Body of pancreas (tissue), 4 donors: ENCODE data around the gene NRCAM.

Experiments used
- CTCF ChIP-seq, 7 experiments: fragments of 450-650 bp in 4 of 7; fragments of 200-600 bp in 3 of 7; sonication (generic) in 3 of 7; IDR thresholded peaks; one replicate each; pipeline ENCODE4 v1.5.1; 2016 to 2019; ENCODE audit warnings: antibody characterized with exemption in 7 of 7
- POLR2A ChIP-seq, 3 donors: fragments of 450-650 bp; IDR thresholded peaks; one replicate each; pipeline ENCODE4 v1.6.1; 2016; ENCODE audit warnings: antibody characterized with exemption in 3 of 3, mild to moderate bottlenecking in 2 of 3

DNA sequence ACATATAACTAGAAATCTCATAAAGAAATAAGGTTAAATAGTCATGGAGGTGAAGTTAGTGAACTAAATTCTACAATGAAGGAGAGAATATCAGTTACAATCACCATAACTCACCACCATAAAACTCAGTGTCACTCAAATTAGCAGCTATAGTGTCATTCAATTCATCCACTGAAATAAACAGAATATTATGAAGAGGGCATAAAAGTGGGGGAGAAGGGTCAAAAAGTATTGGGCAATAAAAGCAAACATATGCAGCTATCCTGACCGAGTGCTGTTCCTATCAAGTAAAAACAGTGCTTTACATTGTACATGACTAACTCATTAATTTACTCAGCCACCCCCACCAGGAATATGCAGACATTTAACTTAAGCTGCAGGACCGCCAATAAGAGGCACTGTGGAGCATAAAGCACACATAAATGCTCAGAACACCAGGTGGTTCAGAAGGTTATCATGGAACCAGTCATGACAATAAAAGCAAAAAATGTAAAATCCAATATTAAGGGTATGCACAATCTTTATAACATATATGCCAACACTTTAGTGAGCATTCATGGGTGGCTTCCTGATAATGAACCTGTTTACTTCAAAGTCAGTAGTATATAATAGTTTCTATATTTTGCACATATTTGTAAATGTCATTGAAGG lies 230.6 kb downstream of the NRCAM start:
- TF ChIP-seq POLR2A (IDR thresholded peaks at IDR 0.05): no peak
- TF ChIP-seq CTCF (IDR thresholded peaks at IDR 0.05): no peak
